SK-N-SH (cell line): Measurements from ENCODE around the gene KCNN3. TPM values are rescaled to one million over a fixed set of nuclear protein-coding genes. Genes with fewer than 3 reads are reported as not detected.

Source experiments
- CTCF ChIA-PET: fragments of 300-600, 350-600 bp; formaldehyde crosslinking; extraction: SDS; loops from one replicate; lab custom pipeline; 2021; lab: Yijun Ruan, JAX
- POLR2A ChIA-PET: fragments of 350-600 bp; sonication (Branson Sonifier 250); formaldehyde crosslinking; extraction: SDS; loops from one replicate; lab custom pipeline; 2020; ENCODE audit warnings: antibody characterized with exemption, inconsistent platforms; lab: Yijun Ruan, JAX
- DNase-seq: peaks from one replicate; pipeline ENCODE4 v3.0.0; 2012
- H2AFZ ChIP-seq: fragments of 200-600 bp; sonication (generic); 2 replicates; pipeline ENCODE4 v1.8.1; 2016; ENCODE audit warnings: antibody characterized with exemption, mild to moderate bottlenecking, low read depth
- H3F3A ChIP-seq: fragments of 200-600 bp; sonication (generic); replicated peaks from 2 replicates; pipeline ENCODE3; 2016; ENCODE audit warnings: antibody characterized with exemption, mild to moderate bottlenecking; ENCODE audit not compliant: insufficient read depth
- H3K27ac ChIP-seq, 2 experiments: fragments of 200-500 bp in 1 of 2; fragments of 200-600 bp in 1 of 2; sonication (Bioruptor generic) in 1 of 2; sonication (generic), shearing (Covaris generic) in 1 of 2; 2 replicates each; pipeline versions ENCODE4 v1.5.1 to v1.6.1; 2014 to 2016; ENCODE audit warnings: low read depth in 2 of 2, inconsistent platforms in 1 of 2, low read length in 1 of 2, mild to moderate bottlenecking in 1 of 2, mixed read lengths in 1 of 2
- H3K27me3 ChIP-seq: fragments of 200-600 bp; sonication (generic), shearing (Covaris generic); 2 replicates; pipeline ENCODE4 v1.6.1; 2016; ENCODE audit warnings: mixed run types; ENCODE audit not compliant: insufficient read depth
- H3K36me3 ChIP-seq, 2 experiments: fragments of 200-500 bp in 1 of 2; fragments of 200-600 bp in 1 of 2; sonication (Bioruptor generic) in 1 of 2; sonication (generic) in 1 of 2; replicated peaks in 1 of 2; 2 replicates each; pipeline versions ENCODE3 to v1.5.1; 2014 to 2016; ENCODE audit warnings: low read length in 1 of 2, mild to moderate bottlenecking in 1 of 2; ENCODE audit not compliant: insufficient read depth in 2 of 2, control insufficient read depth in 1 of 2
- H3K4me1 ChIP-seq, 2 experiments: fragments of 200-500 bp in 1 of 2; fragments of 200-600 bp in 1 of 2; sonication (Bioruptor generic) in 1 of 2; sonication (generic), shearing (Covaris generic) in 1 of 2; 2 replicates each; pipeline versions ENCODE4 v1.5.1 to v1.6.1; 2014 to 2016; ENCODE audit warnings: low read depth in 1 of 2, low read length in 1 of 2, mixed run types in 1 of 2; ENCODE audit not compliant: insufficient read depth in 2 of 2, control insufficient read depth in 1 of 2
- H3K4me2 ChIP-seq: fragments of 200-600 bp; sonication (generic), shearing (Covaris generic); 2 replicates; pipeline ENCODE4 v1.6.1; 2017; ENCODE audit warnings: mixed run types
- H3K4me3 ChIP-seq, 2 experiments: fragments of 200-500 bp in 1 of 2; fragments of 200-600 bp in 1 of 2; sonication (Bioruptor generic) in 1 of 2; sonication (generic), shearing (Covaris generic) in 1 of 2; 2 replicates each; pipeline versions ENCODE4 v1.5.1 to v1.8.1; 2014 to 2016; ENCODE audit warnings: low read depth in 2 of 2, inconsistent platforms in 1 of 2, low read length in 1 of 2, mild to moderate bottlenecking in 1 of 2, mixed read lengths in 1 of 2, moderate library complexity in 1 of 2
- H3K79me2 ChIP-seq: fragments of 200-600 bp; sonication (generic); 2 replicates; pipeline ENCODE4 v1.8.1; 2017; ENCODE audit warnings: mild to moderate bottlenecking; ENCODE audit not compliant: insufficient read depth
- H3K9ac ChIP-seq: fragments of 200-600 bp; sonication (generic); 2 replicates; pipeline ENCODE4 v1.6.1; 2017; ENCODE audit warnings: mixed run types
- H3K9me2 ChIP-seq: fragments of 200-600 bp; sonication (generic); 2 replicates; pipeline ENCODE4 v1.6.1; 2017; ENCODE audit warnings: mixed run types
- H3K9me3 ChIP-seq: fragments of 200-600 bp; sonication (generic); 2 replicates; pipeline ENCODE4 v1.6.1; 2017; ENCODE audit warnings: mixed run types, mild to moderate bottlenecking, moderate library complexity
- H4K20me1 ChIP-seq: fragments of 200-600 bp; sonication (generic); 2 replicates; pipeline ENCODE4 v1.6.1; 2017; ENCODE audit warnings: mild to moderate bottlenecking, mixed run types; ENCODE audit not compliant: insufficient read depth
- ELF1 ChIP-seq: IDR thresholded peaks from 2 replicates; pipeline ENCODE4 v1.4.0; 2012
- EP300 ChIP-seq, 2 experiments: IDR thresholded peaks; 2 replicates each; pipeline versions ENCODE4 v1.4.0 to v1.6.1; 2012; ENCODE audit warnings: borderline replicate concordance in 1 of 2, low read depth in 1 of 2, low read length in 1 of 2
- FOSL2 ChIP-seq: IDR thresholded peaks from 2 replicates; pipeline ENCODE4 v1.4.0; 2012; ENCODE audit warnings: low read depth, mild to moderate bottlenecking, moderate library complexity, borderline replicate concordance
- FOXM1 ChIP-seq: IDR thresholded peaks from 2 replicates; pipeline ENCODE4 v1.4.0; 2012; ENCODE audit warnings: low read depth, mild to moderate bottlenecking
- JUND ChIP-seq: IDR thresholded peaks from 2 replicates; pipeline ENCODE4 v1.4.0; 2012
- PBX3 ChIP-seq: IDR thresholded peaks from 2 replicates; pipeline ENCODE4; 2012
- RFX5 ChIP-seq: IDR thresholded peaks from 2 replicates; pipeline ENCODE4 v1.6.1; 2012; ENCODE audit warnings: mild to moderate bottlenecking, improper control_type of control experiment, low read length
- SMC3 ChIP-seq: IDR thresholded peaks from 2 replicates; pipeline ENCODE4 v1.6.1; 2012; ENCODE audit warnings: low read depth, low read length, improper control_type of control experiment
- TAF1 ChIP-seq: IDR thresholded peaks from 2 replicates; pipeline ENCODE4 v1.6.1; 2012; ENCODE audit warnings: low read depth, mild to moderate bottlenecking, low read length, moderate library complexity, borderline replicate concordance
- USF2 ChIP-seq: fragments of 150-350 bp; IDR thresholded peaks from 2 replicates; pipeline ENCODE4 v1.6.1; 2017; ENCODE audit warnings: antibody characterized with exemption, low read length, low read depth, borderline replicate concordance
- WGBS: methylation state at CpG from one replicate; pipeline ENCODE4 v1.1.6; 2017; ENCODE audit warnings: low lambda C conversion rate; 5-methylcytosine and 5-hydroxymethylcytosine counted together
- polyA plus RNA-seq, 3 experiments: library from polyadenylated mRNA; depleted of rRNA; stranded (reverse); fragments of >200 nt; gene quantifications; 2 replicates each; pipeline ENCODE4 v1.2.3, GENCODE V29; 2012

KCNN3 gene
- polyA plus RNA-seq, 1 of the 3 experiments (the other 2 are of a cell fraction): 0.16 TPM

DNA sequence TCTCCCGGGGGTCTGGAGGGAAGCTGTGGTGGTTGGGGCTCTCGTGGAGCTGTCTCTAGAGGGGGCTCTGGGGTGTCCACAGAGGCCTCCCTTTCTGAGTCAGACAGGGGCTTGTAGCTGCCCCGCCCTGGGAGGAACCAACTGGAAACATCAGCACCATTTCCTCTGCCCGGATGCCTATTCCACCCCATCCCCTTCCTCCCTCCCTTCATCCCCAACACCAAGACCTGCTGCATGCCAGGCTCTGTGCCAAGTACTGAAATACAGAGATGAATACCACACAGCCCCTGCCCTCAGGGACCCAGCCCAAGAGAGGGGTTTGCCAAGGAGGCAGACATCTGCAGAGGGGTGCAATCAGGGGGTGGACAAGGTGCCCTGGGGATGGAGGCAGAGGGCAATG is 136.5 kb downstream of the KCNN3 start:
- no peak overlapping the region for H3K4me3 ChIP-seq
- POLR2A ChIA-PET: no interaction called here
- no peaks in the 10 kb centered on the region for H3K79me2 ChIP-seq
- TF ChIP-seq FOSL2: no peak
- no peak for TF ChIP-seq TAF1
- TF ChIP-seq USF2: no peak
- TF ChIP-seq ELF1: no peak
- TF ChIP-seq PBX3: no peak
- no peak for TF ChIP-seq RFX5
- TF ChIP-seq EP300 (IDR thresholded peaks at IDR 0.05; ENCODE audit: borderline replicate concordance in 1 of 2, low read depth in 1 of 2, low read length in 1 of 2): no peak
- no peaks in the 10 kb centered on the region for H4K20me1 ChIP-seq
- no peak overlapping the region for H2AFZ ChIP-seq
- H3K4me1 ChIP-seq: peaks cover 10 to 18% of the 10 kb centered on the region in 2 experiments; a peak in 2 of 4 replicates
- 42% methylated on average over 2 of the region's 4 CpGs for WGBS
- CTCF ChIA-PET: interaction anchor here (0.8 to 2.2 kb wide), 4 partner anchors 8 to 71 kb away, joined by 3 to 6 read pairs (median 4); no protein-coding TSS in a partner anchor
- H3K36me3 ChIP-seq: no peaks in the 10 kb centered on the region
- DNase-seq: no peak
- no peak overlapping the region for H3K4me2 ChIP-seq
- H3K9ac ChIP-seq: no peak overlapping the region
- no peaks in the 10 kb centered on the region for H3K9me2 ChIP-seq
- no peaks in the 10 kb centered on the region for H3F3A ChIP-seq
- no peak overlapping the region for H3K27ac ChIP-seq
- no peaks in the 10 kb centered on the region for H3K9me3 ChIP-seq
- no peaks in the 10 kb centered on the region for H3K27me3 ChIP-seq

DNA sequence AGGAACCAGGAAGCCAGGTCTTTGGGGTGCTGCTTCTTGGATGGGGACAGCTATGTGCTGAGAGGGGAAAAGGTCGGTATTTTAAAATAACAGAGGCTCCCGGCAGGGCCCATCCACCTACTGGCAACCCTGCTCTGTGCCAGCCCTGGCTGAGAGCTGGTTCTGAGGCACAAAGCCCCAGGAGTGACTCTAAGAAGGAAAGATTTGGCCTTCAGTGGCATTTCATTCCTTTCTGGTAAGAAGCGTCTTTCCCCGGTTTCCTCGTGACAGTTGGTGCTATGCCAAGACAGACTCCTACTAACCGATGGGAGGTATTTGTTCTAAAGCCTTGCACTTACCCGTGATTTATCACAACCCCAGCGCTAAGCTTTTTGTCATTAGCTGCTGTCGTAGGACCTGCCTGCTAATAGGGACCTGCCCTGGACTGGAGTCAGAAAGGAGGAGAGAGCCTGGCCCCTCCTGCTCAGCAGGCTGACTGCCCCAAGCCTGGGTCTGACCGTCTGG is 139.0 kb downstream of the KCNN3 start:
- TF ChIP-seq TAF1 (no peak), FOXM1 (no peak), JUND (no peak), SMC3 (no peak)
- CTCF ChIA-PET: interaction anchor here (1.0 kb wide), 1 partner anchor 29 kb away, joined by 3 read pairs; no protein-coding TSS in a partner anchor
- no peak overlapping the region for H3K27ac ChIP-seq
- H3K4me3 ChIP-seq: no peak overlapping the region
- H3F3A ChIP-seq: no peaks in the 10 kb centered on the region
- no peaks in the 10 kb centered on the region for H3K79me2 ChIP-seq
- H3K27me3 ChIP-seq: no peaks in the 10 kb centered on the region
- H3K36me3 ChIP-seq: no peaks in the 10 kb centered on the region
- POLR2A ChIA-PET: no interaction called here
- no peak overlapping the region for H3K4me2 ChIP-seq
- H2AFZ ChIP-seq: no peak overlapping the region
- no peaks in the 10 kb centered on the region for H3K9me3 ChIP-seq
- H3K9ac ChIP-seq: no peak overlapping the region
- no peaks in the 10 kb centered on the region for H3K9me2 ChIP-seq
- WGBS: 70% methylated on average over 10 of the region's 10 CpGs
- DNase-seq: no peak
- H3K4me1 ChIP-seq: peaks cover 10 to 23% of the 10 kb centered on the region in 2 experiments; a peak in 2 of 4 replicates
- no peaks in the 10 kb centered on the region for H4K20me1 ChIP-seq
